ENCODE data around the gene ALPK3.

Gene ALPK3, protein sequence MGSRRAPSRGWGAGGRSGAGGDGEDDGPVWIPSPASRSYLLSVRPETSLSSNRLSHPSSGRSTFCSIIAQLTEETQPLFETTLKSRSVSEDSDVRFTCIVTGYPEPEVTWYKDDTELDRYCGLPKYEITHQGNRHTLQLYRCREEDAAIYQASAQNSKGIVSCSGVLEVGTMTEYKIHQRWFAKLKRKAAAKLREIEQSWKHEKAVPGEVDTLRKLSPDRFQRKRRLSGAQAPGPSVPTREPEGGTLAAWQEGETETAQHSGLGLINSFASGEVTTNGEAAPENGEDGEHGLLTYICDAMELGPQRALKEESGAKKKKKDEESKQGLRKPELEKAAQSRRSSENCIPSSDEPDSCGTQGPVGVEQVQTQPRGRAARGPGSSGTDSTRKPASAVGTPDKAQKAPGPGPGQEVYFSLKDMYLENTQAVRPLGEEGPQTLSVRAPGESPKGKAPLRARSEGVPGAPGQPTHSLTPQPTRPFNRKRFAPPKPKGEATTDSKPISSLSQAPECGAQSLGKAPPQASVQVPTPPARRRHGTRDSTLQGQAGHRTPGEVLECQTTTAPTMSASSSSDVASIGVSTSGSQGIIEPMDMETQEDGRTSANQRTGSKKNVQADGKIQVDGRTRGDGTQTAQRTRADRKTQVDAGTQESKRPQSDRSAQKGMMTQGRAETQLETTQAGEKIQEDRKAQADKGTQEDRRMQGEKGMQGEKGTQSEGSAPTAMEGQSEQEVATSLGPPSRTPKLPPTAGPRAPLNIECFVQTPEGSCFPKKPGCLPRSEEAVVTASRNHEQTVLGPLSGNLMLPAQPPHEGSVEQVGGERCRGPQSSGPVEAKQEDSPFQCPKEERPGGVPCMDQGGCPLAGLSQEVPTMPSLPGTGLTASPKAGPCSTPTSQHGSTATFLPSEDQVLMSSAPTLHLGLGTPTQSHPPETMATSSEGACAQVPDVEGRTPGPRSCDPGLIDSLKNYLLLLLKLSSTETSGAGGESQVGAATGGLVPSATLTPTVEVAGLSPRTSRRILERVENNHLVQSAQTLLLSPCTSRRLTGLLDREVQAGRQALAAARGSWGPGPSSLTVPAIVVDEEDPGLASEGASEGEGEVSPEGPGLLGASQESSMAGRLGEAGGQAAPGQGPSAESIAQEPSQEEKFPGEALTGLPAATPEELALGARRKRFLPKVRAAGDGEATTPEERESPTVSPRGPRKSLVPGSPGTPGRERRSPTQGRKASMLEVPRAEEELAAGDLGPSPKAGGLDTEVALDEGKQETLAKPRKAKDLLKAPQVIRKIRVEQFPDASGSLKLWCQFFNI (N-terminal part only)

DNA sequence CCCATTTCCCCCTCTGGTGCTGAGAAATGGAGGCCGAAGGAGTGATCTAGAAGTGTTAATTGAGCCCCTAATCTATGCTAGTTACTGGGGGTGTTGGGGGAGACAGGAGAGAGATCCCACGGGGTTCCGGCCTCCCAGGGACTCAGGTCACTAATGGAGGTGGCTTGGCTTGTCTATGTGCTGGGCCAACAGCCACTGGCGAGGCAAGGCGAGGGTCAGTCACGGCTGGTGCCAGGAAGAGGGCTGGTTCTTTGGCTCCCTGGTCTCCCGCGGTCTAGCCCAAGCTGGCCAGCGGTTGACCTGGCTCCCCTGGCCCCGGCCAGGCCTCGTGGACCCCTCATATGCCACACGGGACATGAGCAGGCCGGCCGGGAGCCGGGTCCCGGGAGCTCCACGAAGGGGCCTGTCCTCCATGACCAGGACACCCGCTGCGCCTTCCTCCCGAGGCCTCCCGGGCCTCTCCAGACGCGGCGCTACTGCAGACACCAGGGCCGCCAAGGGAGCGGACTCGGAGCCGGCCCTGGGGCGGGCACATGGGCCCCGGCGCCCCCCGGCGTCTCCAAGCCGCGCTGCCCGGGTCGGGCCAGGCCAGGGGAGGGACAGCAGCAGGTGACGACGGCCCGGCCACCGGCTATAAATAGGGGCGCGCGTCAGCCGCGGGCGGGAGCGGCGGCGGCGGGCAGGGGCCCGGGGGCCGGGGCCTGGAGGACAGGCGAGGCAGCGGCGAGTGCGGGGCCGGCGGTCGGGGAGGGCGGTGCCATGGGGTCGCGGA lies at the start of gene ALPK3:
TSS of gene ALPK3 (plus strand) at position 663 of the 772 bp plus-strand sequence. CDS start at position 760, 97 bp downstream.
- DNase-seq (ENCODE audit: low read depth in 2 of 3, low spot score in 2 of 3), result no peak

DNA sequence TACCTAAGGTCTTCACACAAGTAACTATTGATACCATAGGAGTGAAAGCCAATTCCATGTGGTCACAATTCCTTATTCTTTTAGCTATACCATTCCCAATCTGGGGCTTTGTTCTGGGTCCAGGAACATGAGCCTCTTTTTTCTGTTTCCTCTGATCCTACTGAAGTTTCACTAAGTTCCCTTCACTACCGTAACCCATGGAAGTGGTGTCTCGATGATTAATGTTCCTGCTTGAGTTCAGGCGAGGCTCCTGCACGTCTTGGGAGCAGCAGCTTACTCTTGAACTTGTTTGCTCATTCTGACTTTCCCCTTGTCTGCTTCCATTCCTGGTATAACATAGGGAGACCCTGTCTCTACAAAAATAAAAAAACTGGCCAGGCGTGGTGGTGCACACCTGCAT lies 45.1 kb upstream of the ALPK3 start:
- DNase-seq (ENCODE audit: low read depth in 2 of 3, low spot score in 2 of 3), result no peak

DNA sequence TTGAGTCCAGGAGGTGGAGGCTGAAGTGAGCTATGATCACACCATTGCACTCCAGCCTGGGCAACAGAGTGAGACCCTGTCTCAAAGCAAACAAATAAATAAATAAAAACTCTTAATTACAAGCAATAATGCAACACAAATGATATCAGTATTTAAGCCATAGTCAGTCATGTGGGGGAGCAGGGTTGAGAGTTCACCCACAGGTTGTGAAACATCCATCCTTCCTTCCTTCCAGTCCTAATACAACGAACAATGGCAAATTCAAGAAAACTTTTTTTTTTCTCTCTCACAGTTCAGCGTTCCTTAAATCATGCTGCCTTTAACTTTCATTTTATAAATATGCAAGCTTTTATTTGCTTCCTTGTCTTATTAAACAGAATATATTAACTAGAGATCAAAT lies 44.7 kb upstream of the ALPK3 start:
- DNase-seq (ENCODE audit: low read depth in 2 of 3, low spot score in 2 of 3), result no peak

DNA sequence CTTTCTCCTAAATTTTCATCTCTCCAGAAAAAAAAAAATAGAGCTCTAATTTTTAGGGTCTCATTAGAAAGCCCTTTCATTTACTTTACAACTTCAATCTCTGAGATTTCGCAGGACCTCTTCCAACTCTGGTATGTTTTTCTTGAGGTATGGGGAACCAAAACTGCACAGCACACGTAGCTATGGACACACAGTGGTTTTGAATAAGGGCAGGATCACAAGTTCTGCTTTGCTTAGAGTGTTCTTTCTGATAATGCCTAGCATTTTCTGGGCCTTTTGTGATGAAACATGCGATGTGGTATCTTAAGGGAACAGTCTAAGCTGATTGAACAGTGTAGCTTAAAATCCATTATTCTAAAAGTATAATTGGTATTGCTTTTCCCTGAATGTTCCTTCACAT lies 43.4 kb upstream of the ALPK3 start:
- no peak for DNase-seq (ENCODE audit: low read depth in 2 of 3, low spot score in 2 of 3)

DNA sequence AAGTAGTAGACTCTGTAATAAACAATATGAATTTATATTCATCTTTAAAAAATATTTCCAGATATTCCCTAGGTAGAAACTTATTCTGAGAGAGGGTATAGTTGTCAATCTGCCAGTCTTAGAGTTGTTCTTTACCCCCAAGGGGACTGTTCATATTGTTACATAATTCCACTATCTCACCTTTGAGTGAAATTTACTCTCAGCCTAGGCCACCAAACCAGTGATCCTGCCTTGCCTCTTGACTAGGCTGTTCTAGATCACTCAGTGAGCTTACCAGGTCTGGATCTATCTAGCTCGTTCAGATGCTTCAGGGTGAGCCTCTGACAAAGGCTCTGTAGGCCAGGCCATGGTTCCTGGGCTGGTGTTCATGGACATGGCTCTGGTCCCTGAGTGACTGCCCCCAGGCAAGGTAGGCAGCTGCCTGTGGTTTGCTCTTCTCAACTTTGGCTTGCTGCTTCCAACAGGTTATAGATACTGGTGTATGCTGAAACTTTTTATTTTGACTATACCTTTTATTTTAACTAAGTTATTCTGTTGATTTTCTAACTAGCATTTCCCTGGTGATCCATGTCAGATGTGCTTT lies 41.2 kb upstream of the ALPK3 start:
- DNase-seq (ENCODE audit: low read depth in 2 of 3, low spot score in 2 of 3), result no peak

DNA sequence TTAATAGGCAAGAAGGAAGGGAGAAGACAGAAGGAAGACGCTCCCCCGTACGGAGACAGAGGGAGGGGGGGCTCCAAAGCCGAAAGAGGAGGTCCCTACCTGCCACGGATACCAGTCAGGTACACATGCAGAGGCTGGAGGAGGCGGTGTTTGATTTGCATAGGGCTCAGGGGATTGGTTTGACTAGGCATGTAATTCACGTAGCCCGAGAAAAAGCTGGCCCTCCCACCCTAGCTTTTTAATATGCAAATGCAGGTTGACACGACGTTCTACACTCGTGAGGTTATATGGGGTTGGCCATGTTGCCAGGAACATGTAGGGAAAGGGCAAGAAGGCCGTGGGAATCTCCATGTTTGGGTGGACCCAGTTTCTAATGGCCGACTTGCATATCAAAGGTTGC lies 39.0 kb upstream of the ALPK3 start:
- DNase-seq (ENCODE audit: low read depth in 2 of 3, low spot score in 2 of 3), result no peak

DNA sequence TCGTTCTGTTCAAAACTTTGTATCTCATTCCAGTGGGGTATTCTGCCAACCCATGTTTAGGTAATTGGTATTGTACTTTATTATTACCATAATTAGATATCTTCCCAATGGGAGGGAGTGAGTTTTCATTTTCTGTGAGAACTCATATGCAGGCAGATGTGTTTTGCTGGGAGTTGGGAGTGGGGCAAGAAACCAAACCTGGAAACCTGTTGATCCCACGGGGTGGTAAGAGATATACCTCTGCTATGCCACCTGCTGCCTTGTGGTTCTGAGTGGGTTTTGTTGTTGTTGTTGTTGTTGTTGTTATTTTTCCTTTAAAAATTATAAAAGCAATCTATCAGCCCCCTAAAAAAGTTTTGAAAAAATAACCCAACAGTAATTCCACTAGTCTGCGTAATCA lies 36.7 kb upstream of the ALPK3 start:
- DNase-seq (ENCODE audit: low read depth in 2 of 3, low spot score in 2 of 3), result no peak

DNA sequence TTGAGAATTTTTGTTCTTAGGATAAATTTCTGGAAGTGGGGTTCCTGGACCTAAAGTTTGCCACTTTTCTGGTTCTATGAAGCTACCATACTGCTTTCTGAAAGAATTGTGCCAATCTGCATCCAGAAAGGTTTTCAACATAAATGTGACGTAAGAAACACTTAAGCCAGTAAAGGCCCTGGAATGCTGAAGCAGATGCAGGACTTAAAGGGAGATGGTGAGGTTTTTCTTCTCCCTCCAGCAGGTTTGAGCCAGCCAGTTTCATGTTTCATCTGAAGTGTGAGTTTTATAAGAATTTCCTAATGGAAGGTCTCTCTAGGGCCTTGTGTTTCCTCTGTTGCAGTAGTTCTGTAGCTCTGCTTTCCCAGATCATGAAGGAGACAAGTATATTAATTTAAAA lies 35.7 kb upstream of the ALPK3 start:
- DNase-seq (ENCODE audit: low read depth in 2 of 3, low spot score in 2 of 3), result no peak

DNA sequence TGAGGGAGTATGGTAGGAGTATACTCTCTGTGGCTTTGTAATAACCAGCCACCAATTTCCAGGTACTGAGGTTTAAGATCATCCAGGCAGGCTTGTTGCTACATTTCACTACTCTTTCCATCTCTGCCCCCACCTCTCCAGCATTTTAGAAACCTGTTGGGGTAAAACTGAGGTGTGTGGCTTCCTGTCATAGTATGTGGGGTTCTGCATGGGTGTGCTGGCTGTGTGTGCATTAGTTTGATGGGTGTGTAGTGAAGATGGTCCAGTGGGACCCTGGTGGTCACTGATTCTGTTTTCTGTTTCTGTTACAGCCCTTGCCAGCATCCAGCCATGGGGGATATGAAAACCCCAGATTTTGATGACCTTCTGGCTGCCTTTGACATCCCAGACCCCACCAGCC lies 34.8 kb upstream of the ALPK3 start:
- no peak for DNase-seq (ENCODE audit: low read depth in 2 of 3, low spot score in 2 of 3)

DNA sequence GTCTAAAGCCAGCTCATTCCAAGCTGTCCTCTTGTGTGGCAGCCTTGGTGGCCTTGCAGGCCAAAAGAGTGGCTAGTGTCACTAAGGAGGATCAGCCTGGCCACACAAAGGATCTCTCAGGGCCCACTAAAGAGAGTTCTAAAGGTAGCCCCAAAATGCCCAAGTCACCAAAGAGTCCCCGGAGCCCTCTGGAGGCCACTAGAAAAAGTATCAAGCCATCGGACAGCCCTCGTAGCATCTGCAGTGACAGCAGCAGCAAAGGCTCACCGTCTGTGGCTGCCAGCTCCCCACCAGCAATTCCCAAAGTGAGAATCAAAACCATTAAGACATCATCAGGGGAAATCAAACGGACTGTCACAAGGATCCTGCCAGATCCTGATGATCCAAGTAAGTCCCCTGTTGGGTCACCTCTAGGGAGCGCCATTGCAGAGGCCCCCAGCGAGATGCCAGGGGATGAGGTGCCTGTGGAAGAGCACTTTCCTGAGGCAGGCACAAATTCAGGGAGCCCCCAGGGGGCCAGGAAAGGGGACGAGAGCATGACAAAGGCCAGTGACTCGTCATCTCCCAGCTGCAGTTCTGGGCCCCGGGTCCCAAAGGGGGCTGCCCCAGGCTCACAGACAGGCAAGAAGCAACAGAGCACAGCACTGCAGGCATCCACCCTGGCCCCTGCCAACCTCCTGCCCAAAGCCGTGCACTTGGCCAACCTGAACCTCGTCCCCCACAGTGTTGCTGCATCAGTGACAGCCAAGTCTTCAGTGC lies 33.5 kb upstream of the ALPK3 start:
- no peak for DNase-seq (ENCODE audit: low read depth in 2 of 3, low spot score in 2 of 3)

DNA sequence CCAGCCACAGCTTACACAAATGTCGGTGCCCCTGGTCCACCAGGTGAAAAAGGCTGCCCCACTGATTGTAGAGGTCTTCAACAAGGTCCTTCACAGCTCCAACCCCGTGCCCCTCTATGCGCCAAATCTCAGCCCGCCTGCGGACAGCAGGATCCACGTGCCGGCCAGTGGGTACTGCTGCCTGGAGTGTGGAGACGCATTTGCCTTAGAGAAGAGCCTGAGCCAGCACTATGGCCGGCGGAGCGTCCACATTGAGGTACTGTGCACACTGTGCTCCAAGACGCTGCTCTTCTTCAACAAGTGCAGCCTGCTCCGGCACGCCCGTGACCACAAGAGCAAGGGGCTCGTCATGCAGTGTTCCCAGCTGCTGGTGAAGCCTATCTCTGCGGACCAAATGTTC lies 32.9 kb upstream of the ALPK3 start:
- no peak for DNase-seq (ENCODE audit: low read depth in 2 of 3, low spot score in 2 of 3)

DNA sequence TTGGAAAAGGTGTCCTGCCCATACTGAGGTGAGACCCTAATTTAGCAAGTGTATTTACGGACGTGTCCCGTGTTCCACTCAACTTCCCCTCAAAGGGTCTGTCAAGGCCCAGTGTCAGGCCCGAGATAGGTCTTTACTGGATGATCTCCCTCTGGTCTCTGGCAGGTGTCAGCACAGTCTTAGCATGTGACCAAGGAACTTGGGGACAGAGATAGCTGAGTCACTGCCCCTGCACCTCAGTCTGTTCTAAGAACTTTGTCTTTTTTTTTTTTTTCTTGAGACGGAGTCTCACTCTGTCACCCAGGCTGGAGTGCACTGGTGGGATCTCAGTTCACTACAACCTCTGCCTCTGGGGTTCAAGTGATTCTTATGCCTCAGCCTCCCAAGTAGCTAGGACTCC lies 32.1 kb upstream of the ALPK3 start:
- no peak for DNase-seq (ENCODE audit: low read depth in 2 of 3, low spot score in 2 of 3)

DNA sequence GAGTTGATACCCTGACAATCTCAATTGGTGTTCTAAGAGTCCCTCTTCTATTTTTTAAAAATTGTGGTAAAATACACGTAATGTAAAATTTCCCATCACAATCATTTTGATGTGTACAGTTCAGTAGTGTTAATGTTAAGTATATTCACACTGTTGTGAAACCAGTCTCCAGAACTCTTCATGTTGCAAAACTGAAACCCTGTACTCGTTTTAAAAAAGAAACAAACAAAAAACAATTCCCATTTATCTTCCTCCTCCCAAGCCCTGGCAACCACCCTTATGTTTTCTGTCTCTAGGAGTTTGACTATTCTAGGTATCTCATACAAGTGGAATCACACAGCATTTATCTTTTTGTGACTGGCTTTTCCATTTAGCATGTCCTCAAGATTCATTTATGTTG lies 28.7 kb upstream of the ALPK3 start:
- no peak for DNase-seq (ENCODE audit: low read depth in 2 of 3, low spot score in 2 of 3)

DNA sequence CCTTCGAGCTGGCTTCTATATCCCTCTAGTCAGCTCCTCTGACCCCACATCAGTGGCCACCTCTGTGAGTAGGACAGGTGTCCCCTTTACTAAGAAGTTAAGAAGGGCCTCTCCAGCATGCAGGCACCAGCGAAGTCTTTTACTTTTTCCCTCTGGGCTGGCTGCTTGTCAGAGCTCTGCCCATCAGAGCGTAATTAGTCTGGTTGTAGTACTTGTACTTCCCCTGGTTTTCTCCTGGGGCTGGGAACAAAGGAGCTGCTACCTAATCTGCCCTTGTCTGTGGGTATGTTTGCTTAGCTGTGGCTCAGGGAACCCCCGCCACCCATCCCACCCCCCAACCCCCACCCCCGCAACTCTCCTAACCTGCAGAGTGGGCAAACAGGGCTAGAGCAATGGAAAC lies 27.4 kb upstream of the ALPK3 start:
- DNase-seq (ENCODE audit: low read depth in 2 of 3, low spot score in 2 of 3), result no peak

DNA sequence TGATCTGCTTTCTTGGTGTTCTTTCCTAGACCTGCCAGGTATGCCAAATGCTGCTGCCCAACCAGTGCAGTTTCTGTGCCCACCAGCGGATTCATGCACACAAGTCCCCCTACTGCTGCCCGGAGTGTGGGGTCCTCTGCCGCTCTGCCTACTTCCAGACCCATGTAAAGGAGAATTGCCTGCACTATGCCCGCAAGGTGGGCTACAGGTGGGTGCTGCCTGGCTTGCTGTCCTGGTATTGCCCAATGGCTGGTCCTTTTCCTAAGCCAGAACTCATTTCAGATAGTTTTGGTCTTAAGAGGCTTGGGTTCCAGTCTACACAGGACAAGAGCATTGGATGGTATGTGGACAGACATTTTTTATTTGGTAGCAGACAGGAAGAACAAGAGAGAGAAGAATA lies 26.5 kb upstream of the ALPK3 start:
- no peak for DNase-seq (ENCODE audit: low read depth in 2 of 3, low spot score in 2 of 3)

DNA sequence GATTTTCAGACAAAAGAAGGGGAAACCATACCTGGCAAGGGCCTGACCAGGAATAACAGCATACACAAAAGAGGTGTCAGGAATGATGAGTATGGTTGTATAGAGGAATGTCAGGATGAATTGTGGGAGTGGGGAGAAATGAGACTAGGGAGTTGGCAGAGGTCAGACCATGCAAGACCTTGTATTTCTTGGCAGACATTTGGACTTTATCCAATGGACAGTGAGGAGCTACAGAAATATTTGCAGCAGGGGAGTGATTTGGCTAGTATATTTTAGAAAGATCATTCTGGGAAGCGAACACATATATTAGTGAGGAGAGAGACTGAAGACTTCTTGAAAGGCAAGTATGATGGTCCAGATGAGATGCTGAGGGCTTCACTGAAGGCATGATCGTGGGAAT lies 25.4 kb upstream of the ALPK3 start:
- no peak for DNase-seq (ENCODE audit: low read depth in 2 of 3, low spot score in 2 of 3)

DNA sequence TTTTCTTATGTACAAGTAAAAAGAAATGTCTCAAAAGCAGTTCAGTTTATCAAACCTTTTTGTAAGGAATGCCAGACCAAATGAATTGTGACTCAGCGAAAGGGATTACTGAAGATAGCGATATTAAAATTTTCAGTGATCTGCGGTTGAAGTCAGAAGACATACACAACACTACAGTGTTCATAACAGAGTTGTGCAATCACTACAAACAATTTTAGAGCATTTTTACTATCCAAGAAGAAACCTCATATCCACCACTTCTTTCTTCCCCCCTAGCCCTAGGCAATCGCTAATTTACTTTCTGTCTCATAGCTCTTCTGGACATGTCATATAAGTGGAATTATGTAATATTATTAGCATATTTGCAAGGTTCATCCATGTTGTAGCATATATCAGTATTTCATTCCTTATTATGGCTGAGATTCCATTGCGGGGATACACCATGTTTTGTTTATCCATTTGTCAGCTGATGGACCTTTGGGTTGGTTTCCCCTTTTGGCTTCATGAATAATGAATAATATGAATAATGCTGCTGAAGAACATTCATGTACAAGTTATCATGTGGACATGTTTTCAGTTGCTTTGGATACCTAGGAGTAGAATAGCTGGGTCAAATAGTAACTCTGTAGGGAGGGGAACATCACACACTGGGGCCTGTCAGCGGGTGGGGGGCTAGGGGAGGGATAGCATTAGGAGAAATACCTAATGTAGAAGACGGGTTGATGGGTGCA lies 23.6 kb upstream of the ALPK3 start:
- no peak for DNase-seq (ENCODE audit: low read depth in 2 of 3, low spot score in 2 of 3)

DNA sequence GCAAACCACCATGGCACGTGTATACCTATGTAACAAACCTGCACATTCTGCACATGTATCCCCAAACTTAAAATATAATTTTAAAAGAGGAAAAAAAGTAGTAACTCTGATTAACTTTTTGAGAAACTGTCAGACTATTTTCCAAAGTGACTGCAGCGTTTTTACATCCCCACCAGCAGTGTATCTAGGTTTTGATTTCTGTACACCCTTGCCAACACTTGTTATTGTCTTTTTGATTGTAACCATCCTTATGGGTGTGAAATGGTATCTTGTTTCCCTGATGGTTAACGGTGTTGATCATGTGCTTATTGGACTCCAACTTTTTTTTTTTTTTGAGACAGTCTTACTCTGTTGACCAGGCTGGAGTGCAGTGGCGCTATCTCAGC lies 23.0 kb upstream of the ALPK3 start:
- no peak for DNase-seq (ENCODE audit: low read depth in 2 of 3, low spot score in 2 of 3)

DNA sequence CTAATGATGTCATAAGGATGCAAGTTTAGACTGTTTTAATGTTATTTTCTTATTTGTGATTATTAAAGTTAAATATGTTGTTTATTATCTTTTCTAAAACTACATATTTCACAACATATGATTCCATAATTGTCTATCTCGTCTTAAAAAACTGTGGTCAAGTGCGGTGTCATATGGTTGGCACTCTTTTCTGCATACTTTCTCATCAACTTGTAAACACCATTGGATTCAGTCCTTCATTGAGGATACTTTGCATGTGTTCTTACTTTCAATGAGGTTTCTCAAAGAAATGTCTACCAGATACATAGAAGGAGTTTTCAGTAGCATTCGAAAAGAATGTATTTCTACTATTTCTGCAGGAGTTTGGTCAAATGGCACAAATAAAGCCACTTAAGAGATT lies 22.0 kb upstream of the ALPK3 start:
- no peak for DNase-seq (ENCODE audit: low read depth in 2 of 3, low spot score in 2 of 3)
